Measurements from ENCODE around the gene SLC38A9.

Gene SLC38A9

DNA sequence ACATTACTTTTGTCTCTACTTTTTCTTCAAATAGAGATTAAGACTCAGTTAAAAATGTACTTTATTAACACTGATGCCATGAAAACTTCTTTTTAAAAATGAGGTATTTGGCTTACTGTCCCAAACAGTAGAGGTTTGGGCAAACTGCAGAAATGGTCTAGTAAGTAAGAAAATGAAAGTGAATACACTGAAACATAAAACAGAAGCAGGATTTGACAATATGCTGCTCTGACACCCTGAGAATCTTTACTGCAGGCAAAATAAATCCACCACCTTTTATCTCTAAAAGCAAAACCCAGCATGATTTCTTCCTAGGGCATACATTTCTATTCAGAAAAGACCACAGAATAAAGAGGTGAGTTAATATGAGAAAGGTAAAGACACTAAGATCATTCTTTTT, 86.2 kb downstream of the SLC38A9 start:
- DNase-seq (ENCODE audit: low read depth), result no peak
- TF ChIP-seq, protein P1, sequence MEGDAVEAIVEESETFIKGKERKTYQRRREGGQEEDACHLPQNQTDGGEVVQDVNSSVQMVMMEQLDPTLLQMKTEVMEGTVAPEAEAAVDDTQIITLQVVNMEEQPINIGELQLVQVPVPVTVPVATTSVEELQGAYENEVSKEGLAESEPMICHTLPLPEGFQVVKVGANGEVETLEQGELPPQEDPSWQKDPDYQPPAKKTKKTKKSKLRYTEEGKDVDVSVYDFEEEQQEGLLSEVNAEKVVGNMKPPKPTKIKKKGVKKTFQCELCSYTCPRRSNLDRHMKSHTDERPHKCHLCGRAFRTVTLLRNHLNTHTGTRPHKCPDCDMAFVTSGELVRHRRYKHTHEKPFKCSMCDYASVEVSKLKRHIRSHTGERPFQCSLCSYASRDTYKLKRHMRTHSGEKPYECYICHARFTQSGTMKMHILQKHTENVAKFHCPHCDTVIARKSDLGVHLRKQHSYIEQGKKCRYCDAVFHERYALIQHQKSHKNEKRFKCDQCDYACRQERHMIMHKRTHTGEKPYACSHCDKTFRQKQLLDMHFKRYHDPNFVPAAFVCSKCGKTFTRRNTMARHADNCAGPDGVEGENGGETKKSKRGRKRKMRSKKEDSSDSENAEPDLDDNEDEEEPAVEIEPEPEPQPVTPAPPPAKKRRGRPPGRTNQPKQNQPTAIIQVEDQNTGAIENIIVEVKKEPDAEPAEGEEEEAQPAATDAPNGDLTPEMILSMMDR (conservative IDR thresholded peaks at IDR 0.05; ENCODE audit: low read length), result no peak
- no peak overlapping the region for H3K4me3 ChIP-seq (ENCODE audit: low read length)

DNA sequence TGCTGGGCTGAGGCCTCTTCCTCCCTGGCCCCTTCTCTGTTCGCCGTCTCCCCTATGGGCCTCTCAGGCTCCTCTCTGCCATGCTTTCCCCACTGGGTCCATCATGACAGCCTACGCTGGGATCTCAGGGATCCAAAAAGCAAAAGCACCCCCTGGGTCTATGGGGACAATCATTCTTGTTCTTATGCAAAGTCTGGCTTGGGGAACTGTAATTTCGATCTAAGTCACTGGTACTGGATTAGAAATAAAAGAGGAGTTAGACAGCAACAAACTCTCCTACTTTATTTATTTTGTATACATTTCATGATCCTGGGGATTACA, 86.6 kb downstream of the SLC38A9 start:
- TF ChIP-seq, protein P1 (conservative IDR thresholded peaks at IDR 0.05; ENCODE audit: low read length), result no peak
- no peak overlapping the region for H3K4me3 ChIP-seq (ENCODE audit: low read length)
- DNase-seq (ENCODE audit: low read depth), result no peak

DNA sequence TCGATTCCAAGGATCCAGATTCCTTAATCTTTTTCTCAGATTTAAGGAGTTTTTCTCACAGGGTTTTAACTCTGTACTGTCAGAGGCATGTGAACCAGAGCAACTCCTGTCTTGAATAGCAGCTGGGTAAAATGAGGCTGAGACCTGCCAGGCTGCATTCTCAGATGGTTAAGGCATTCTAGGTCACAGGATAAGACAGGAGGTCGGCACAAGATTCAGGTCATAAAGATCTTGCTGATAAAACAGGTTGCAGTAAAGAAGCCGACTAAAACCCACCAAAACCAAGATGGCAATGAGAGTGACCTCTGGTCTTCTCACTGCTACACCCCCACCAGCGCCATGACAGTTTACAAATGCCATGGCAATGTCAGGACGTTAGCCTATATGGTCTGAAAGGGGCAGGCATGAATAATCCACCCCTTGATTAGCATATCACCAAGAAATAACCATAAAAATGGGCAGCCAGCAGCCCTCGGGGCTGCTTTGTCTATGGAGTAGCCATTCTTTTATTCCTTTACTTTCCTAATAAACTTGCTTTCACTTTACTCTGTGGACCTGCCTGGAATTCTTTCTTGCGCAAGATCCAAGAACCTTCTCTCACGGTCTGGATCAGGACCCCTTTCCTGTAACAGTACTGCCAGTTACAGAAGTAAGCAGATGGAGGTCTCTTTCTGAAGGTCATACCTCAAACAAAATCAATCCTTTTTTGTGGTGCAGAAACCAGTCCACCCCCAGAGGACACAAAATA, 87.1 kb downstream of the SLC38A9 start:
- H3K4me3 ChIP-seq (ENCODE audit: low read length), result no peak overlapping the region
- TF ChIP-seq, protein P1 (conservative IDR thresholded peaks at IDR 0.05; ENCODE audit: low read length), result no peak
- DNase-seq (ENCODE audit: low read depth), result no peak

DNA sequence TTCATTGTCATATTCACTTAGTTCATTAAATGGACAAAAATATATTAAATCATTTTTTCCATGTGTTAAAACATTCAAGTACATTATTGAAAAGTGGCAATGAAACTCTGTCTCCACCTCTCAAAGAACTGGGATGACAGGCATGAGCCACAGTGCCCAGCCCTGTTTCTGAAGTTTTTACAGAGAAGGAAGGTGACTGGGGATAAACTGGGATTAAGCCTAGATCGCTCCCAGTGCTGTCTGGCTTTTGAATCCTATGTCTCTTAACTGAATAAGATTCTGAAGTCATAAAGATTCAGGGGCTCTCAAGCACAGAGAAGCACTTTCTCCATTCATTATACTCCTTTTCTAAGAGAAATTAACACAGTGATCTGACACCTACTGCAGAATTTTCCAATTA, 88.3 kb downstream of the SLC38A9 start:
- DNase-seq (ENCODE audit: low read depth), result no peak
- H3K4me3 ChIP-seq (ENCODE audit: low read length), result no peak overlapping the region
- TF ChIP-seq, protein P1 (conservative IDR thresholded peaks at IDR 0.05; ENCODE audit: low read length), result no peak

DNA sequence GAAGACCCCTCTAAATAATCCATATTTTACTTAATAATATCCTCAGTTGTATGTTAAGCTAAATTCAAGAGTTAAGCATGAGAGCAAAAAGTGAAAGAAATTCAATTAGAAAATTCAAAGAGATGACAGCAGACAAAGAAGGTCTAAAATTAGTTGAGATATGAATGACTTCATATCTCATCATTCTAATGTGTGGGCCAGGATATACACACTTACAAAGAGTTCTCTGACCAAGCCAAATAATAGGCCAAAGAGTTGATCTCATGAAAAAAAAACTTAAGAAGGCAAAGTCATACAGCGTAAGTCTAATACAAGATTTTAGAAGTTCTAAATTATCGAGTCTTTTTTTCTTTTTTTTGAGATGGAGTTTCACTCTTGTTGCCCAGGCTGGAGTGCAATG, 89.7 kb downstream of the SLC38A9 start:
- no peak for DNase-seq (ENCODE audit: low read depth)
- no peak overlapping the region for H3K4me3 ChIP-seq (ENCODE audit: low read length)
- TF ChIP-seq, protein P1 (conservative IDR thresholded peaks at IDR 0.05; ENCODE audit: low read length), result no peak

DNA sequence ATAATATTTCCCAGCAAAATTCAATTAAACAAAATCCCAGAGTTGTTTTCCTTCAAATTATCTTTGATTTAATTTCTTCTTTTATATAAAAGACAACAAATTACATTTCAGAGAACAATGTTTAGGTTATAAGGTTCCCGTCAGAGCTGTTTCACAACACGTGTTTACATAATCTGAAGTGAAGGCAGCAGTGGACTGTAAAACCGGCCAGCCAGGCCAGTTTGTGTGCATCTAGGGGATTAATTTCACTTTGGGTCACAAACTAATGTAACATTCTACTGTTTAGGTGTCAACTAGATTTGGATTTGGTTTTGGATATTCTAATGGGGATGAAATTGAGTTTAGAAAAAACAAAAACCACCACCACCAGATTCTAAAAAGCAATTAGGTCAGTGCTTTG, 90.9 kb downstream of the SLC38A9 start:
- H3K4me3 ChIP-seq (ENCODE audit: low read length), result no peak overlapping the region
- DNase-seq (ENCODE audit: low read depth), result no peak
- TF ChIP-seq, protein P1 (conservative IDR thresholded peaks at IDR 0.05; ENCODE audit: low read length), result no peak

DNA sequence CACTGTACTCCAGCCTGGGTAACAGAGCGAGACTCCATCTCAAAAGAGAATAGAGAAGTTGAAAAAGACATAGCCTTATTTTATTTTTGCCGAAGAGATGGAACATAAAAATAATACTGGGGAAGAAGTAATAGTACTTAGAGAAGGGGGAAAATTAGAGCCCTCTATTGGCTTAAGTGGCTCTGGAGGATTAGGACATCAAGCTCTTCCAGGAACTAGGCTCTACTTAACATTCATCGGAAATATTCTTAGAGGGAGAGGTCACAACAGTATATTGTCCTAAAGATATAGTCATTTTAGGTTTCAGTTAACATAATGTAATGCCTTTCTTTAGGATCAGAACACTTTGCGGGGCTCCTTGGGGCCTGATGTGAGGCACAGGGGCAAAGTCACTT, 91.4 kb downstream of the SLC38A9 start:
- H3K4me3 ChIP-seq (ENCODE audit: low read length), result no peak overlapping the region
- TF ChIP-seq, protein P1 (conservative IDR thresholded peaks at IDR 0.05; ENCODE audit: low read length), result no peak
- DNase-seq (ENCODE audit: low read depth), result no peak

Measured in AG10803 (cell line).